Sigmoid colon (tissue), 7 donors: Measurements from ENCODE around the gene RBM26. TPM values are rescaled to one million over a fixed set of nuclear protein-coding genes. Genes with fewer than 3 reads are reported as not detected.
A peak's percentile ranks its signal among the peaks of the same experiment; 100 is the strongest.

ENCODE experiments used
- DNase-seq: peaks from one replicate; pipeline ENCODE4 v3.0.0-alpha.2; 2019
- H3K27ac ChIP-seq, 4 donors: fragments of 200-600 bp; sonication (generic); one replicate each; pipeline ENCODE4 v1.5.1; 2016 to 2019; ENCODE audit warnings: mild to moderate bottlenecking in 1 of 4
- H3K27me3 ChIP-seq, 3 donors: fragments of 200-600 bp; sonication (generic); one replicate each; pipeline ENCODE4 v1.5.1; 2019; ENCODE audit warnings: mild to moderate bottlenecking in 1 of 3
- H3K36me3 ChIP-seq, 4 donors: fragments of 200-600 bp; sonication (generic); one replicate each; pipeline ENCODE4 v1.5.1; 2016 to 2019
- H3K4me1 ChIP-seq, 4 donors: fragments of 200-600 bp; sonication (generic); one replicate each; pipeline ENCODE4 v1.5.1; 2017 to 2019
- H3K4me3 ChIP-seq, 4 donors: fragments of 200-600 bp; sonication (generic); one replicate each; pipeline ENCODE4 v1.5.1; 2017 to 2019; ENCODE audit warnings: mild to moderate bottlenecking in 2 of 4, moderate library complexity in 1 of 4
- H3K9me3 ChIP-seq, 4 donors: fragments of 200-600 bp in 3 of 4; sonication (generic) in 3 of 4; one replicate each; pipeline versions ENCODE4 v1.5.1 to v1.6.1; 2013 to 2019
- CTCF ChIP-seq, 4 experiments: fragments of 450-650 bp in 3 of 4; fragments of 200-600 bp in 1 of 4; IDR thresholded peaks; one replicate each; pipeline ENCODE4 v1.5.1; 2016 to 2019; ENCODE audit warnings: antibody characterized with exemption in 4 of 4, mild to moderate bottlenecking in 3 of 4, moderate library complexity in 2 of 4
- EP300 ChIP-seq, 4 donors: sonication (generic); formaldehyde crosslinking; IDR thresholded peaks; one replicate each; pipeline ENCODE4 v1.6.1; 2017; ENCODE audit warnings: antibody characterized with exemption in 4 of 4
- POLR2A ChIP-seq, 2 donors: fragments of 450-650 bp; IDR thresholded peaks; one replicate each; pipeline ENCODE4 v1.6.1; 2016; ENCODE audit warnings: antibody characterized with exemption in 2 of 2, mild to moderate bottlenecking in 2 of 2, moderate library complexity in 2 of 2
- POLR2AphosphoS5 ChIP-seq, 4 donors: sonication (generic); formaldehyde crosslinking; IDR thresholded peaks; one replicate each; pipeline ENCODE4 v1.6.1; 2017; ENCODE audit warnings: antibody characterized with exemption in 4 of 4
- WGBS, 2 donors: extraction: QIAGEN DNeasy Blood & Tissue Kit; methylation state at CpG; one replicate each; pipeline ENCODE4 v1.1.7; 2013; 5-methylcytosine and 5-hydroxymethylcytosine counted together
- intact Hi-C: fragments of 100-400 bp; cut with DNase I; formaldehyde crosslinking; loops from one replicate; pipeline ENCODE4 v1.15.1; 2023
- polyA plus RNA-seq, 3 donors: library from polyadenylated mRNA; stranded (reverse); fragments of 200-250 nt; gene quantifications; one replicate each; pipeline ENCODE4 v1.2.3, GENCODE V29; 2013
- total RNA-seq, 4 donors: library from RNA; depleted of rRNA; stranded (reverse); fragments of >200 nt; gene quantifications; one replicate each; pipeline ENCODE4 v1.1.0, GENCODE V29; 2016
- donor health status: healthy with polysubstance abuse.
- donor health status: Bipolar disorder and iron deficiency.
- donor health status: healthy.

Gene RBM26
- total and polyA plus RNA-seq, 7 donors, result 4.8 to 47.4 (median 29.6) TPM

- Histone ChIP-seq H3K27me3 (no peaks in the 10 kb centered on the region), H3K36me3 (no peaks in the 10 kb centered on the region), H3K9me3 (no peaks in the 10 kb centered on the region), H3K27ac (peak overlapping the region; percentile 93 to 97 (median 95)), H3K4me3 (peak overlapping the region; percentile 82 to 87 (median 86)), H3K4me1 (peaks cover 0 to 56% (median 41%) of the 10 kb centered on the region in 4 donors)
- no peak for DNase-seq
- TF ChIP-seq EP300 (IDR thresholded peaks at IDR 0.05), result no peak
- no peak for TF ChIP-seq POLR2AphosphoS5 (IDR thresholded peaks at IDR 0.05)
- intact Hi-C loops, result loop anchor here (10.0 kb wide), 2 partner anchors 750 to 1270 kb away; partner anchors contain the start of gene OBI1
- WGBS, 2 donors, result 0 to 1% methylated on average over 10 of the region's 10 CpGs
Observed at GRCh38 chr13:79404985-79405384, 1.1 kb downstream of the RBM26 start.

GRCh38 chr13:79404361-79404760, 1.7 kb downstream of the RBM26 start:
- Histone ChIP-seq H3K4me3 (peak overlapping the region; percentile 82 to 87 (median 86)), H3K9me3 (no peaks in the 10 kb centered on the region), H3K27ac (peak overlapping the region in 2 of 4 donors; percentile 32 to 97), H3K4me1 (peaks cover 0 to 56% (median 43%) of the 10 kb centered on the region in 4 donors), H3K27me3 (no peaks in the 10 kb centered on the region), H3K36me3 (no peaks in the 10 kb centered on the region)
- no peak for TF ChIP-seq POLR2A (IDR thresholded peaks at IDR 0.05)
- TF ChIP-seq POLR2AphosphoS5 (IDR thresholded peaks at IDR 0.05), result no peak
- no peak for TF ChIP-seq EP300 (IDR thresholded peaks at IDR 0.05)
- no peak for TF ChIP-seq CTCF (IDR thresholded peaks at IDR 0.05)
- 8 to 11% methylated on average over 1 of the region's 1 CpG for WGBS, 2 donors
- DNase-seq, result no peak
- intact Hi-C loops, result loop anchor here (10.0 kb wide), 2 partner anchors 750 to 1270 kb away; partner anchors contain the start of gene OBI1

- H3K9me3 ChIP-seq, result no peaks in the 10 kb centered on the region
- intact Hi-C loops, result loop anchor here (10.0 kb wide), 2 partner anchors 748 to 1268 kb away; partner anchors contain the start of gene OBI1
- DNase-seq, result no peak
- no peaks in the 10 kb centered on the region for H3K27me3 ChIP-seq
- no peak for TF ChIP-seq POLR2AphosphoS5 (IDR thresholded peaks at IDR 0.05)
- no peak for TF ChIP-seq CTCF (IDR thresholded peaks at IDR 0.05)
- TF ChIP-seq POLR2A (IDR thresholded peaks at IDR 0.05), result no peak
- no peak for TF ChIP-seq EP300 (IDR thresholded peaks at IDR 0.05)
- peak overlapping the region in 1 of 4 donors; percentile 0 for H3K27ac ChIP-seq
- 47 to 55% methylated on average over 4 of the region's 4 CpGs for WGBS, 2 donors
- peaks cover 0 to 6% (median 0%) of the 10 kb centered on the region in 4 donors for H3K36me3 ChIP-seq
- peaks cover 0 to 61% (median 47%) of the 10 kb centered on the region in 4 donors for H3K4me1 ChIP-seq
- H3K4me3 ChIP-seq, result peak overlapping the region in 1 of 4 donors; percentile 87
Observed at GRCh38 chr13:79403113-79403512, 2.9 kb downstream of the RBM26 start.

- TF ChIP-seq POLR2A (IDR thresholded peaks at IDR 0.05) (no peak), POLR2AphosphoS5 (IDR thresholded peaks at IDR 0.05) (no peak), EP300 (IDR thresholded peaks at IDR 0.05) (no peak), CTCF (IDR thresholded peaks at IDR 0.05) (no peak)
- H3K4me3 ChIP-seq, result no peak overlapping the region
- no peaks in the 10 kb centered on the region for H3K9me3 ChIP-seq
- intact Hi-C loops, result loop anchor here (10.0 kb wide), 2 partner anchors 748 to 1268 kb away; partner anchors contain the start of gene OBI1
- no peaks in the 10 kb centered on the region for H3K27me3 ChIP-seq
- DNase-seq, result no peak
- H3K27ac ChIP-seq, result peak overlapping the region in 2 of 4 donors; percentile 0 to 6
- 49 to 57% methylated on average over 2 of the region's 2 CpGs for WGBS, 2 donors
- H3K36me3 ChIP-seq, result peaks cover 0 to 6% (median 0%) of the 10 kb centered on the region in 4 donors
- H3K4me1 ChIP-seq, result peaks cover 0 to 63% (median 48%) of the 10 kb centered on the region in 4 donors
Observed at GRCh38 chr13:79402679-79403078, 3.4 kb downstream of the RBM26 start.

GRCh38 chr13:79402074-79402635, 3.9 kb downstream of the RBM26 start:
- H3K27ac ChIP-seq, result peak overlapping the region in 1 of 4 donors; percentile 6
- DNase-seq, result no peak
- H3K4me1 ChIP-seq, result peaks cover 0 to 58% (median 47%) of the 10 kb centered on the region in 4 donors
- H3K4me3 ChIP-seq, result no peak overlapping the region
- TF ChIP-seq POLR2AphosphoS5 (IDR thresholded peaks at IDR 0.05) (no peak), CTCF (IDR thresholded peaks at IDR 0.05) (no peak), EP300 (IDR thresholded peaks at IDR 0.05) (no peak), POLR2A (IDR thresholded peaks at IDR 0.05) (no peak)
- H3K9me3 ChIP-seq, result no peaks in the 10 kb centered on the region
- peaks cover 0 to 8% (median 0%) of the 10 kb centered on the region in 4 donors for H3K36me3 ChIP-seq
- no peaks in the 10 kb centered on the region for H3K27me3 ChIP-seq
- intact Hi-C loops, result loop anchor here (10.0 kb wide), 2 partner anchors 747 to 1267 kb away; partner anchors contain the start of gene OBI1
- 53 to 61% methylated on average over 2 of the region's 2 CpGs for WGBS, 2 donors
